Tongue (tissue), 2 donors: ENCODE measurements around the gene ZNF644. TPM values are rescaled to one million over a fixed set of nuclear protein-coding genes. Genes with fewer than 3 reads are reported as not detected.
"Not testable (repeated sequence)": the region's sequence is repeated elsewhere in the genome, so short reads cannot be mapped to it uniquely, and the experiment has no call there.

Experiments
- DNase-seq: peaks from one replicate; pipeline ENCODE4 v3.0.0-alpha.2; 2015
- total RNA-seq: library from RNA; depleted of rRNA; stranded (reverse); fragments of >200 nt; gene quantifications from one replicate; pipeline ENCODE4 v1.2.3, GENCODE V29; 2014

Gene ZNF644
- total RNA-seq, 1 donor from 2014 or later = 107 TPM

DNA sequence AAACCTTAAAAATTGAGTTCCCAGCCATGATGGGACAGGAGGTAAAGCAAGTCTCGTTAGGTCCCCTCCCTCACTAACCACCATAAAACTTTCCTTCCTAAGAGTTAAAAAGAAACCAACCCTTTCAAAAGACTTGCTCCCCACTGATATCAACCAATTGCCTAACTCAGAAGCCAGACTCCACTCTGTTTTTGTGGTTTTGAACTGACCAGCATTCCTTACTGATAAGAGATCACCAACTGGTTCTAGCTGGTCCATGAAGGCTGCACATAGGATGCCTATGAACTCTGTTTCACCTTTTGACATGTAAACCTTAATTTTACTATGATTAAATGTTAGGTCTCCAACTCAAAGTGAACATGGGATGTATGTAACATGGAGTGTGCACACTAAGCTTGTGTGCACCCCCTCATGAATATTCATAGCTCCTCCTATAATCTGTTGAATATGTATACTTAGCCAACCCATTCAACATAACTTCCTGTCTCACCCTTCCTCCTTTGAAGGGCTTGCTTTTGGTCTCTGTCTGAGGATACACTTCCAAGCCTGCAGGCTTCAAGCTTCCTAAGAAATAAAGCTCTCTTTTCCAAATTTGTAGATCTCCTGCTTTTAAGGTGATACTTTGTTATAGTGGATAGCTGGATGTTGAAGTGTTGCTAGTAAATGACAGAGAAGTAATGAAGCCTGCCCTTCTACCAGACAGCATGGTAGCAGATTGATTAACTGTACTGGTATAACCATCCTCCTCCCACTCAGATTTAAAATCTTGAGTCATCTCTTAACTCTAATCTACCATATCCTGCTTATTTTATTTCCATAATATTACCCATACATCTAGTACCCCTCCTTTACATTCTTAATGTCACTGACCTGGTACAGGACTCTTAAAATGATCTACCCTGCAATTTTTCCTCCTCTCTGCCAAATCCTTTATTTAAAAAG is 95.6 kb downstream of the ZNF644 start:
- no peak for DNase-seq

DNA sequence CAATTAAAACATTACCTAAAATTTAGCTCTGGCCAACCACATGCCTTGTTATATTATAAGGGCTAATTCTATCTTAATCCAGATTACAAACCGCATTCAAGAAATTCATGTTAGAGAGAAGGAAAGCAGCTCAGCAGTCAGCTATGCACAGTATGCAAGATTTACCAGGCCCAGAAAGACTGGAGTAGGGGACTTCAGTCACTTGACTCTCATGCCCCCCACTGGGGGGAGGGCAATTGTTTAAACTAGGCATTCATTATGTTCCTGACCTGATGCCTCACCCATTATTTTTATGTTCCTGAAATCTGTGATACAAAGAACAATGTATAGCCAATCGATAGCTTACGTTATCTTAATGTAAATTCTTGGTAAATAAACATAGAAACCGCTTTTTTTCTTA is 96.9 kb downstream of the ZNF644 start:
- no peak for DNase-seq

DNA sequence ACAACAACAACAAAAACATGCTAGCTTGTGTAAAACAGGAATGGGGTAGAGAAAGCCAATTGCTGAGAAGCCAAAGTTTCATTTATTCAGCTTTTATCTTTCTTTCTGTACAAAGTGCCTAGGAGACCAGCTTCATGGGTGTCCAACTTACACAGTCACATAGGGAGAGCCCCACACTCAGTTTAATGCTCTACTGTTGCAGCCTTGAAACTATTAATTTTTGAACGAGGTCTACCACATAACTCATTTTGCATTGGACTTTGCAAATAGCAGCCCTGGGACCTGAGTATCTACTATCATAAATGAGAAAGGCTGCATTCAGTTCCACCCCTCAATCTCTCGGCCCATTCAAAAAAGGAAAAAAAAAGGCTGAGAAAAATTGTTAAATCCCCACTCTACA is 98.8 kb downstream of the ZNF644 start:
- no peak for DNase-seq

DNA sequence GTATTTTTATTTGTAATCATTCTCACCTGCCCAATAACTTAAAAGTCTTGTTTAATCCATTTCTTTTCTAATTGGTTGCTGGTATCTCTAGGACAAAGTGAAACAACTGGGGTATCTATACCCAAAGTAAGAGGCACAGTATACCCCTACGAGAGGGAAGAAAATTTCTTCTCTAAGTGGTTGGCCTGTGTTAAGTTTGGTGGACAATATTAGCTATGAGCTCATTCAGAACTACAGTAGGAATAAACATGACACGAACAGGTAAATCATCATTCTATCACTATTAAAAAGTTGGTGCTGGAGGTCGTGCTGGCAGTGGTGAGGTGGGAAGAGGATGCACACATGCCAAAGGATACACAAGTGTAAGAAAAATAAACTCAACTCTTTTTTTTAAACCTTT is 99.6 kb downstream of the ZNF644 start:
- DNase-seq = no peak

DNA sequence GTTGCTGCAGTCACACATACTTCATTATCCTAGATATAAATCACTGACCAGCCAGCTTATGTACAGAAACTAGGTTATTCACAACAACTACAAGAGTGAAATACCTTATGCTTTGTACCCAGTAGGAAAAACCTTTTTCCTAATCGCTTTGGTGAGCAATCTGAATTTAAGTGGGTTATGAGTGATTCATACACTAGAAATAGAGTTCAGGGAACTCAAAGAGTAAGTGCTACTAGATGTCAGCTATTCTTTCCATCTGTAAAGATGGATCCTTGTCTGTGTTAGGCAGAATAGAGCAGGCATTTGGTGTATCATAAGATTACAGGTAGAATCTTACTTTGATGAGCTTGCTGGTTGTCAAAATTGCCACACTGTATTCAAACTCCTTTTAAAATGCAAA is 101.9 kb downstream of the ZNF644 start:
- DNase-seq = no peak

DNA sequence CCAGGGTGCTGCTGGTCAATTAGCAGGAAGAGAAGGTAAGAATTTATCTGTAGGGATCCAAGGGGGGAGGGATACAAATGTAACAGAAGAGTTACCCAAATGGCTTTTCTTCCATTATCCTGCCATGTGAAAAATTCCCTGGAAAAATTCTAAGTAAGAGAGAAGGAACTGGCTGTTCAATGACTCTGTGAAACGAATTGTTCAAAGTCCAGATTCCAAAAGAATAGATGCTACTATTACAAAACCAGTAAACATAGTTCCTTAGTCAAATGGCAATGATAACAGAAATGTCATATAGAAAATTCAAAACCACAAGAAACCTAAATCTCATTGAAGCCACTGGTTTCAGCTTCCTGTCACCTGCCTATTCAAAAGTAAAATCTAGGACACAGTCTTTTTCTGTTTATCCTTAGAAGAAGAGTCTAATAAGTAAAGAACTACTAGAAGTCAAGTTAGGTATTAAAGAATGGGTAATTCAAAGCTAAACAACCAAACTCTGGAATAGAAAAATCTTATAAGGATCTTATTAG is 102.6 kb downstream of the ZNF644 start:
- no peak for DNase-seq

DNA sequence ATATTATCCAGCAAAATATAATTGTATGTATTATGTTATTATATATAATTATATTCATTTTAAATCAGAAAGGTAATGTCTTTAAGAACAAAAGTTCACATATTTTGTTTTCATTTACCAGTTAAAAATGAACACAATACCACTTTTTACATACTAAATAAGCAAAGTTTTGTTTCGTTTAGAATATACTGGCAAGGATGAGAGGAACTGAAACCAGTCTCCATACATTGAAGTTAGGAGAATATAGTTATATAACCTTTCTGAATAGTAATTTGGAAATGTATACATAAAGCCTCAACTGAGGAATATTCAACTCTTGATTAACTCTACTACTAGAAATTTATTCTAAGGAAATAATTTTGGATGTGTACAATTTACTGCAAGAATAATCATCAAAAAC is 110.5 kb downstream of the ZNF644 start:
- DNase-seq = no peak

DNA sequence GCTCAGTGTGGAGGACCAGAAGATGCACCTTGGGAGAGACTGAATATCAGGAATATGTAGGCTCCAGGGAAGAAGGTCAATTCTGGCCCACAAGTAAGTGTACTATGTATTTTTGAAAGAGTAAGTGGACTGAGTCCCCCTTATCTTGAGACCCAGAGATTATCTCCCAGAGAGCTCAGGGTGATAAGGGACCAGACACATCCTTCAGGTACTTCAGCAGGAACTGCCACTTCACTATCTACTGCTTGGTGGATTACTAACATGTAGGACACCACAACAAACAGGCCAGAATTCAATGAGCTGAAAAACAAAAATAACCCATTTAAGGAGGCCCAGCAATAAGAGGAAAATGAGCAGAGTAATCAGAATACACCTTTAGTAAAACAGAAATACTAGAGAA is 119.2 kb downstream of the ZNF644 start:
- no peak for DNase-seq

DNA sequence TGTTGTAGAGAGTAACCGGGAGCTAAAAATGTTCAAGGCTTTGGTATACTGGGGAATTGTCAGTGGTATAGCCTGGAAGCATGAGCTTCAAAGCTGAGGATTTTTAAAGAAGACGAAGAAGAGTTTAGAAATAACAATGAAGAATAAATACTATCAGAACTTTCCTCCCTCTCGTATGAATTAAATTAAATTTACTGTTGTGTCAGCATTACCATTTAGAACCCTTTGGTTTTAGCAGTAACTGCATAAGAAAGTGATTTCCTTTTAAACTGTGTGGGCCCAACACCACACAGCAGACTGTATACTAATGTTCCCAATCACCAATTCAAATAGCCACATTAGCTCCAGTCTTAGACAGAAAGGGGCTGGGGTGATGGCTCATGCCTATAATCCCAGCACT is 122.6 kb downstream of the ZNF644 start:
- no peak for DNase-seq

DNA sequence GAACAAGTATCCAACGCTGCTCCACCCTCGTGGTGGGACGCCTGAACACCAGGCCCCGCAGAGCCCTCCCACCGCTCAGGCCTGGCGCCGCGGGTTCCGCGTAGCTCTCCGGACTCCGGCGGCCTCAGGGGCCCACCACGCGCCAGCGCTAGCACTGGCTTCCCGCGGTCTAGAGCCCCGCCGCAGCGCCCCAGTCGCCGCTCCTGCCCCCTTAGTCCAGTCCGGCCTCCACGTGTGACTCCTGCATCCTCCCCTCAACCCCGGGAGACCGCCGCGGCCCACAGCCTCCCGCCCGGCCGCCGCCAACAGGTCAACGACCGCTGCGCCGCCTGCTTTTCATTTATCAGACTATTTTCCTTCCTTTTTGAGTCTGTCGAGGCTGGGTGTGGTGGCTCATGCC is 128.2 kb downstream of the ZNF644 start:
- DNase-seq = not testable (repeated sequence)

DNA sequence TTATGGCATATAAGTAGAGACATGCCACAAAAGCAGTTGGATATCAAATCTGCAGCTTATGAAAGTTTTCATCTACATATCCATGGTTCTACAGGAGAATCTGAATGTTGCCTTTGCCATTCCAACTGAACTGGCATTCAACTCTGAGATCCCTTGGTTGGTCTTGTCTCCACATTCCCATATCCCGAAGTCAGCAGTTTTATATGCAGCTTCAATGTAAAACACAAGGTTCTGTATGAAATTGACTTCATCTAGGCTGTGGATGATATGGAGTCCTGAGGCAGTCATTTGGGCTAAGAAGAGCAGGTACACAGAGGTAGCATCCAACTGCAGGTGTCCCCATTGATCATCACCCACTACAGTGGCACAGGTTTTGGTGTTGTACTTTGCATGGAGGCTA is 129.0 kb downstream of the ZNF644 start:
- DNase-seq = not testable (repeated sequence)

DNA sequence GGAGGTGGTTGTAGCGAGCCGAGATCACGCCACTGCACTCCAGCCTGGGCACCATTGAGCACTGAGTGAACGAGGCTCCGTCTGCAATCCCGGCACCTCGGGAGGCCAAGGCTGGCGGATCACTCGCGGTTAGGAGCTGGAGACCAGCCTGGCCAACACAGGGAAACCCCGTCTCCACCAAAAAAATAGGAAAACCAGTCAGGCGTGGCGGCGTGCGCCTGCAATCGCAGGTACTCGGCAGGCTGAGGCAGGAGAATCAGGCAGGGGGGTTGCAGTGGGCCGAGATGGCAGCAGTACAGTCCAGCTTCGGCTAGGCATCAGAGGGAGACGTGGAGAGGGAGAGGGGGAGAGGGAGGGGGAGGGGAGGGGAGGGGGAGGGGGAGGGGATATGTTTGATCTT is 129.6 kb downstream of the ZNF644 start:
- DNase-seq = not testable (repeated sequence)

DNA sequence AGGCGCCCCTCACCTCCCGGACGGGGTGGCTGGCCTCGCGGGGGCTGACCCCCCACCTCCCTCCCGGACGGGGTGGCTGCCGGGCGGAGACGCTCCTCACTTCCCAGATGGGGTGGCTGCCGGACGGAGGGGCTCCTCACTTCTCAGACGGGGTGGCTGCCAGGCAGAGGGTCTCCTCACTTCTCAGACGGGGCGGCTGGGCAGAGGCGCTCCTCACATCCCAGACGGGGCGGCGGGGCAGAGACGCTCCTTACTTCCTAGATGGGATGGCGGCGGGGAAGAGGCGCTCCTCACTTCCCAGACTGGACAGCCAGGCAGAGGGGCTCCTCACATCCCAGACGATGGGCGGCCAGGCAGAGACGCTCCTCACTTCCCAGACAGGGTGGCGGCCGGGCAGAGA is 130.1 kb downstream of the ZNF644 start:
- DNase-seq = not testable (repeated sequence)

DNA sequence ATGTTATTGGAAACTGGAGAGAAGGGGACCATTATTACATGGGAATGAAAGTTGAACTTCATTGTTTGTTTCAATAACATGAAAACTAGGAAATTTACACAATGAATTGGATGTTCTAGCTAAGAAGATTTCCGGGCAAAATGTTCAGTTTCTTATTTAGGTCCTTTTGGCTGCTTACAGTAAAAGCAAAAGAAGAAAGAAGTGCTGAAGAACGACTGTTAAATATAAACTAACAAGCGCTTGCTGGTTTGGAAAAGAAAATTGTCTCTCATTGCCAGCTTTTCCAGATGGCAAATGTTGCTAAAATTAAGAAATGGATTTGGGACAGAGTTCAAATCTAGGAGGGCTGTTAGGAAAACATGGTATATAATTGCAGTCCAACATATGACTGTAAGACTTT is 139.6 kb downstream of the ZNF644 start:
- no peak for DNase-seq

DNA sequence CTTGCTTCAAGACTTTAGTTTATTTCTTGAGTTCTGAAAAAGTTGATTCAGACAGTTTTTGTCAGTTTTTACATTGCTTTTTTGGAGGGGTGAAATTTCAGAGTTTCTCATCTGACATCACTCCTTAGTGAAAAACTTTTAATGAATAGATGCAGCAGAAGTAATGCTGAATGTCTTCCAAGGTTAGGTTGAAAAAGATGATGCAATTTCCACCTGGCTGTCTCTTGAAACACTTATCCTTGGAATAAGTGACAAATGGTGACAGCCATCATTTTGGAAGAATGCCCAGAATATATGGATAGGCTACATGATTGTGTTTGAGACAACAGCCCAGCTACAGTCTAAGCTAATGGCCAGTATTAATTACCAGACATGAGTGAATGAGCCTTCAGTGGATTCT is 140.8 kb downstream of the ZNF644 start:
- no peak for DNase-seq

DNA sequence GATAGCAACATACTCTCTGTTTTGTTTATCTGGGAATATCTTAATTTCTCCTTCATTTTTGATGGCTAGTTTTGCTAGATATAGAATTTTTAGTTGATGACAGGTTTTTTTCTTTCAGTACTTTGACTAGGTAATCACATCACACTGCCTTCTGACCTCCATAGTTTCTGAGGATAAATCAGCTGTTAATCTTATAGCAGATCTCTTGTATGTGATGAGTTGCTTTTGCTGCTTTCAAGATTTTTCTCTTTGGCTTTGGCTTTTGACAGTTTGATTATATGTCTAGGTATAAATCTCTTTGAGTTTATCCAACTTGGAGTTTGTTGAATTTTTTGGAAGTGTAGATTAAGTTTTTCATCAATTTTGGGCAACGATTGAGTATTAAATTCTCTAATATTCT is 142.6 kb downstream of the ZNF644 start:
- DNase-seq = no peak

DNA sequence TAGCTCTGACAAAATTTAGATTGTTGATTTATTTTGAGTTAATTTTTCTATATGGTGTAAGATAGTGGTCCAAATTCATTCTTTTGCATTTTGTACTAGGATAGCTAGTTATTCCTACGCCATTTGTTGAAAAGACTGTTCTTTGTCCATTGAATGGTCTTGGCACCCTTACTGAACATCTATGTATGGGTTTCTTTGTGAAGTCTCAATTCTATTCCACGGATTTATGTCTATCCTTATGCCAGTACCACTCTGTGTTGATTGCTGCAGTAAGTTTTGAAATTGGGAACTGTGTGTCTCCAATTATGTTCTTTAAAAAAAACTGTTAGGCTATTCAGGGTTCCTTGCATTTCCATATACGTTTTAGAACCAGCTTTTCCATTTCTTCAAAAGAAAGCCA is 145.7 kb downstream of the ZNF644 start:
- DNase-seq = no peak
